Esophagus mucosa (tissue), 1 donor: ENCODE results near the gene CCNL1. TPM values are rescaled to one million over a fixed set of nuclear protein-coding genes. Genes with fewer than 3 reads are reported as not detected.
"Not testable (repeated sequence)": the region's sequence is repeated elsewhere in the genome, so short reads cannot be mapped to it uniquely, and the experiment has no call there.

Experiments
- ATAC-seq: fragments of 200-7000 bp; cut with Tn5 transposase; one replicate; pipeline ENCODE4 v1.9.1; 2020
- total RNA-seq: library from RNA; stranded (reverse); gene quantifications from one replicate; pipeline ENCODE4 v1.2.4, GENCODE V29; 2023
- donor health status: DM: yes; HTN: yes; CAD: no.

Gene CCNL1
- total RNA-seq, 1 donor from 2014 or later = 59.5 TPM

DNA sequence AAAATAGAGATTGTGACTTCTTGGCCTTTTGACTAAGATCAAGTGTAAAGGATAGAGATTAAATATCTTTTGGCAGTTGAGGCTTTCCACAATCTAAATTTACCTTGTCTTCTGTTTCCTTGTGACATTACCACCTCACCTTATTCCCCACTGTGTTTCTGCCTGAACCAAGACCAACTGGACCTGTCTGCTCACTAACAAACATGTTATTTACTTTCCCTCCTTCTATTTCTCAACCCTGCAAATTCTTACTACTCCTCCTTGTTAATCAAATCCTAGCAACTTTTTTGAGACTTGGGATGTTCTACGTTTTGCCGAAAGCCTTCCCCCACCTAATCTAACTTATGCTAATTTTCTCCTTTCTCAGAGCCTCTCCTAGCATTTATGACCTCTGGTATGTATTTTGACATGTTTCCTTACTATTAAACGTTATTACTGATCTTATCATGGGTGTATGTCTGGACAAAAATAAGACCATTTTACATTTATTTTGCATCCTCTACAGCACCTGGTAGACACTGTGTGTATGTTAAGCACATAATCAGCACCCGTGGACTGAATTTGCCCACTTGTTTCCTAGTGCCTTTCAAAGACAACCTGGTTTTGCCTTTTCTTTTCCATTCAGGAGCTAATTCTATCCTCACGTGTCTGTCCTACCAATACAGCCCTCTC is 7.6 kb upstream of the CCNL1 start:
- no peak for ATAC-seq

GRCh38 chr3:157166561-157166960 is 6.6 kb upstream of the CCNL1 start:
- ATAC-seq = no peak

DNA sequence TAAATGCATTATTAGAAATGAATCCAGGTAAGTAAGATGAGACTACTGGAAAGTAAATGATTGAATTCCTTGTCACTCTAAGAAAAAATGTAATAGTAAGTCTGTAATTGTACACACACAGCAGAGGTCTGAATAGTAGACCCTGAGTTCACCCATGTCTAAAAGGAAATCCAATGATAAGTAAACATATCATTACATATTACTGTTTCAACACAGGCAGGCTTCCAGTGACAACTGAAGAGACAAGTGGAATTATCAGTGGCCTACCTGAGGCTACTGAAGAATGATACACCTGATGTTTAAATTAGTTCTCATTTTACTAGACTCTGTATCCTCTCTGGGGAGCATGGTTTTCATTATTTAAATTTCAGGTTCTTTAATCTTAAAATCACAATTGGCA is 6.2 kb upstream of the CCNL1 start:
- no peak for ATAC-seq

GRCh38 chr3:157163217-157163953 is 3.4 kb upstream of the CCNL1 start:
- no peak for ATAC-seq

- ATAC-seq = not testable (repeated sequence)
Measured at GRCh38 chr3:157162620-157163019, 2.7 kb upstream of the CCNL1 start.

- peak; percentile 73 for ATAC-seq
Measured at GRCh38 chr3:157160658-157161424, 894 bp upstream of the CCNL1 start.

- peak; percentile 69 for ATAC-seq
Measured at GRCh38 chr3:157159037-157159761, 748 bp downstream of the CCNL1 start.

DNA sequence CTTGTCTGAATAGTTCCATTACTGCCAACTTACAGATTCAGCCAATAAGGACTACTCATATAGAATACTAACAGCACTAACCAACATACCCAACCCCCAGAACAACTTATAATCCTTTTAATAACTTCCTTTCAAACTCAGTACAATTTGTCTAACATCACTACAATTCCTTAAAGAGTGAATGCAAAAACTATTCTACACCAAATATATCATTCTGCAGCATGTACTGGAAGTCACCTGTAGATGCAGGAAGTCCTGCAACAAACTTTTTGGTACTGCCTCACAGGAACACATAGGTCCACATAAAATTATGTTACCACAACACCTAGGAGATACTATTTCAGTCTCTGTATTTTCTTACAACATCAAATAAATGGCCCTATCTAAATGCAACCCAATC is 2.1 kb downstream of the CCNL1 start:
- ATAC-seq = no peak

GRCh38 chr3:157156837-157157635 is 2.9 kb downstream of the CCNL1 start:
- no peak for ATAC-seq

GRCh38 chr3:157155591-157155990 is 4.4 kb downstream of the CCNL1 start:
- ATAC-seq = no peak

DNA sequence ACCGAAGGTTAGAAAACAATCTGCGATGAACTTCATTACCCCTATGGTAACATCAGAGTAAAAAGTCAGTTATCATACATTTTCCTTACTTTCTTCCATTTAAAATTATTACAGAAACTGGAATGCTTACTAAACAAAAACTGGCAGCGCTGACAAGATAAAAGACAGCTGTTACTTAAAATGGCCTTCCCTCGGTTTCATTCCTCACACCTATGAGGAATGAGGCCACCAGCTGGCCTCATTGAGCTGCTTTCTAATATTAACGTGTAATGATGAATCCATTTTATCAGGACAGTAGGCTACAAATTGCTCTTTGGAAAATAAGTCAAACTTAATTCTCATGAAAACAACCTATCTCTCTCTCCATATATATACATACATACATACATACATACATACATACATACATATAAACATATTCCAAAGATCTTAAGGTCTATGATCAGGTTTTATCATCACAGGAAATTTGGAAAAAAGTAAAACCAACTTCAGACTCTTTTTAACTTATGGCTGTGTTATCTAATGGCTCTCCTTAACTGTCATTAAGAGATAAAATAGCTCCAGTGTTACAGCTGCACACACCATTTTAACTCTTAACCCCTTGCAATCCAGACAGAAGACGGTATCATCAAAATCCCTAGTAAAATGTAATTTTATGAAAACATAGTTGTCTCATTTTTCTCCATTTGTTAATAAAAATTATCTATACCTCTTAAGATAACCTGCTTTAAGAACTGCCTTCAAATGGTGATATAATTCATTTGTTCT is 5.2 kb downstream of the CCNL1 start:
- no peak for ATAC-seq

- no peak for ATAC-seq
Measured at GRCh38 chr3:157152930-157153329, 7.0 kb downstream of the CCNL1 start.

DNA sequence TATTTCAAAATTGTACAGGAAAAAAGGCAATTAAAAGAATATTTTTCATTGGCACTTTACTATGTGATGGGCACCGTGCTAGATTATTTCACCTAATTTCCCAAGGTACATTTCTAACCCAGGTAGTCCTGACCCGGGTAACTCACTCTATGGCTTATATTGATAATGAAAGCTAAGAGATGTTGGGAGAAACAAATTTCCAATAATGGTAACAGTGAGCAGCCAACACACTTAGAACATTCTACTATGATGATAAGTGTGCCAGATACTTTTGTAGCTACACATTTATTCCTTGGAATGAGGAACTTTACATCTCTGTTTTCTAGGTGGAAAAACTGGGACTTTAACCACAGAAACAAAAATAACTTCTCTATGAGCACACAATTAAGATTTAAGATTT is 7.5 kb downstream of the CCNL1 start:
- no peak for ATAC-seq

GRCh38 chr3:157151627-157152026 is 8.3 kb downstream of the CCNL1 start:
- ATAC-seq = no peak

DNA sequence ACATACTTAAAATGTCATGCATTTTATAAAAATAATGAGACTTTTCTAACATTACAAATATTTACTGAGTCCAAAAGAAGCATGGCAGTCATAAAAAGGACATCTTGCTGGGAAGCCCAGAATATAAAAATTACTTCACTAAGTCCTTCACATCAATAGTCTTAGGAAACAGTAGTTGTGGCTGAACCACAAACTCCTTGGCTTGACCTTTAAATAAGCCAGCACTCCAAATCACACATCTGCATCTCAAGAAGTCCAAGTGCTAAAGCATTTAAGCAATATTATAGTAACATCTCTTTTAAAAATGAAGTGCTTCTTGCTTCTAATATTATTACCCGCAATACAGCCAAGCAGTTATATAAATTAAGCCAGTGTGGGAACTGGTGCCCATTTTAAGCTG is 8.8 kb downstream of the CCNL1 start:
- ATAC-seq = no peak

GRCh38 chr3:157149136-157149696 is 10.7 kb downstream of the CCNL1 start:
- ATAC-seq = no peak

GRCh38 chr3:157148196-157148889 is 11.6 kb downstream of the CCNL1 start:
- ATAC-seq = no peak

GRCh38 chr3:157147099-157147803 is 12.7 kb downstream of the CCNL1 start:
- no peak for ATAC-seq

DNA sequence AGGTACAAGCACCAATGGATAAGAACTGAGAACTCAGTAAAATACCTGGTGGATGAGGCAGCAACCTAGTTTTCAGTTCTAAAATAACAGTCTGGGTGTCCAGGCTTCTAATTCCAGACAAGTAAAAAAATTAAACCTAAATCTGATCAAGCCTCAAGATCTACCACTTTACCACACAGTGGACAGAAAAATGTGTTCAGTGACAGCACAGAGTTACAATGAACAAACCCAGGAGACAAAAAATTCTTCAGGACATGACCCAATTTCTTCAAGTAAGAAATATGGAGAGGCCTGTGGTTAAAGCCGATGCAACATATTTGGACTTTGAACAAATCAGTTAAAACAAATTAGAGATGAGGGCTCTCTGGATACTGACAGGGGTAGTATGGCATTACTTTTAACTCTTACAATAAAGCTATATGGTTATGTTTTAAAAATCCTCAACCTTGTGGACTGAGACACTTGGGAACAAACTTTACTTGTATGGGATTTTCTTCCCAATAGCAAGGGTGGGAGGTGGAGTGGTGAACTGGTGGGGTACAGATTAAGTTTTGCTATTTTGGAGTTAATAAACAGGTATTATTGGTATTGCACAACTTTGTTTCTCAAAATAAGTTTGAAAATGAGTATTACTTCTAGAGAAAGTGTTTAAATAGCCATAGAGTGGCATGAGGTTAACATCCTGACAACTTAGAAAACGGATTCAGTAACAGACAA is 14.2 kb downstream of the CCNL1 start:
- ATAC-seq = no peak
